ENCODE results near the gene PBX1.

PBX1 gene

GRCh38 chr1:164618202-164618564 lies 59.2 kb downstream of the PBX1 start:
- no peak for DNase-seq (ENCODE audit: low spot score)

- DNase-seq (ENCODE audit: low spot score): no peak
These were observed 60.2 kb downstream of the PBX1 start for GRCh38 chr1:164619006-164619784.

DNA sequence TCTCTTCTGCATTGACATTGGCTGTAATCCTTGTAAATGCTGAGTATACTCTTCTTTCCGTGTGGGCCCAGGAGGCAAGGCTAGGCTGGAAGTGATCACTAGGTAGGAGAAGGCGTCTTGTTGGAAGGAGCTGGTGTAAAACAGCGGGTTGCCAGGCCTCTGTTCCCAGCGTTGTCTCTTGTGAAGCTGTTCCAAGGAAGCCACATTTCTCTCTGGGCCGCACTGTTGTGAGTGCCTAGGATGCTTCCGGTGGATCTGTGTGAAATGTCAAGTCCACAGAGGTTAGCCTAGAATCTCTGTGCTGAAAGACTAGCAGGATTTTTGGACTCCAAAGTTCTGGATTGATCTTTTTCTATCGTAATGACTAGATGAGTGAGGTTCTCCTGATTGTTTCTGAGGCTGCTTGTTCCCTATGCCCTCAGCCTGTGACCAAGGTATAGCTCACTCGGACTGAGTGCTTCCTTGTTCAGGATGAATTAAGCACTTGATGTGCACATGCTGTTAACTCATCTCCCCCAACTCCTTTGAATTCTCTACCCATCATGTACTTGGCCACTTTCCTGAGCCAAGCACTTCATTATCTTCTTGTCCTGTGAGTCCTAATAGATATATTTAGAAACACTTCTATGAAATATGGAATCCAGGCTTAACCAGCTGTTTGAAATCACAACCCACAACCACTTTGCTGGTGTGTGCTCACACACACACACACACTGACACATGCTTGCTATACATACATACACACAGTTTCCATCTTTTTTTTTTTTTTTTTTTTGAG lies 63.3 kb downstream of the PBX1 start:
- DNase-seq (ENCODE audit: low spot score): no peak

DNA sequence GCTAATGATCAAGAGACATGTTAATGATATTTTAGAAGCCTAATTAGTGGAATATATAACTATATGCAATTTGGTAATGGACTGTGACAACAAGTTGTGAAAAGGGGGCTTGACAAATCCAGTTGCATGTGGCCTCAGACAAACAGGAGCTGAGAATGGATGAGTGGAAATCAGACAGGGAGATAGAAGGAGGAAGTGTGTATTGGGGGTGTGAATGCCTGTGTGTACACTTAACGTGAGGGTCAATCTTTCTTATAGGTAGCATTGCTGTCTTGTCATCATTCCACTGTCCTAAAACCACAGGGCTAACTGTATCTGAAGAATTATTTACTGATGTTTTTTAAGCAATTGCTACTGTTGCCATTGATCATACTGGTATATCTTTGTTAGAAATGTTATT lies 64.8 kb downstream of the PBX1 start:
- DNase-seq (ENCODE audit: low spot score): no peak

DNA sequence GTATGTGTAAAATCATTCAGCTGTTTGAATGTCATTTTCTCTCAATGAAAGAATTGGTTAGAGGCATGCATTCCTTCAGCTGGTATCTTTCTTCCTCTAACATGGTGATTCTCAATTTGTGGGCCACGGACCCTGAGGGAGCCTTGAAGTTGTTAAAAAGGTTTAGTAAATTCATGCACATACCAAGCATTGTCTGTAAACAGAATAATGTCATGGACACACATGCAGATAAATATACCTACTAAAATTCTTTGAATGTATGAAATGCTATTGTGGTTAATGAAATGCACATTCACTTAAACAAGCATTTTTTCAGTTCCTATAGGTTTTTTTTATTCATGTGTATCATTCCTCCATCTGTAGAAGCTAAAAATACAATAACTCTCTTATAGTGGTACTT lies 65.4 kb downstream of the PBX1 start:
- no peak for DNase-seq (ENCODE audit: low spot score)

DNA sequence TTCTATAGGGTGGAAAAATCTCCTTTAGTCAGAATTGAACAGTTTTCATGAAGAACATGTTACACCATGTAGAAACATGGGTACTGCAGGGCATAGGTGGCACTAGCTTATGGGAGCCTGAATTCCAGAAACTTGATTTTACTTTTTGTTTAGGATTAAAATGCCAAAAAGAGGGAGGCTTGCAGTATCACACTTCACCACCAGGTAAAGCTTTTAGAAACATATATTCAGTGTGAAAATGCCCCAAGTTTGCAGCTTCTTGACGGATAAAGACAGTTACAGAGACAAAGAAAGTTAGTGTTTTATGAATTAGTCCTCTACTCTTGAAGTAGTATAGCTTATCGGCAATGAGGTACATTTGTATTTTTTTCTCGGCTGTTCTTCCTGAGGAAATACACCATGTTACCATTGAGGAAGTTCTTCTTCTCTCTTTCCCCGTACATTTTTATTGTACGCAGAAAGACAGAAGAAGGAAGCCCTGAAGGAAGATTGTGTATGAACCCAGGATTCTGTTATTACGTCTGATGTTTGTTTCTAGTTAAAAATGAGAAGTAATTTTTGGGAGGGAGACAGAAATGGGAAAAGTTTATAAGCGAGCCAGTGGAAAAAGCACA lies 66.1 kb downstream of the PBX1 start:
- DNase-seq (ENCODE audit: low spot score): no peak

GRCh38 chr1:164628772-164629171 lies 69.8 kb downstream of the PBX1 start:
- DNase-seq (ENCODE audit: low spot score): no peak

DNA sequence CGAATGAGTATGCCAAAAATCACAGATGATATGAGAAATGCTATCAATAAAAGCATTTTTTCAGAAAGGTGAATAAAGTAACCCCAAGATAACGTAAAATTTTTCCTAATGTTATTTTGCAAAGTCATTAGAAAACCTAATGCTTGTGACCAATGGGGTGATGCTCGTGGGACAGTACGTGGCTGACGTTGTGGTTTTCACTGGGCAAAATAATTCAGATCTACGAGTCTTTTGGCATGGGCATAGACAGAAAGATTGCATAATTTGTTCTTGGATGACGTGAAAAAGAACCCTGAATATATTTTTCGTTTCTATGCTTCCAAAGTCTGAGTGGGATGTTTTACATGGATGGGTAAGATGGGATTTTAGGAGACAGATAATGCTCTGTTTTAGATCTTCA lies 71.0 kb downstream of the PBX1 start:
- no peak for DNase-seq (ENCODE audit: low spot score)

GRCh38 chr1:164630626-164631396 lies 71.8 kb downstream of the PBX1 start:
- no peak for DNase-seq (ENCODE audit: low spot score)

DNA sequence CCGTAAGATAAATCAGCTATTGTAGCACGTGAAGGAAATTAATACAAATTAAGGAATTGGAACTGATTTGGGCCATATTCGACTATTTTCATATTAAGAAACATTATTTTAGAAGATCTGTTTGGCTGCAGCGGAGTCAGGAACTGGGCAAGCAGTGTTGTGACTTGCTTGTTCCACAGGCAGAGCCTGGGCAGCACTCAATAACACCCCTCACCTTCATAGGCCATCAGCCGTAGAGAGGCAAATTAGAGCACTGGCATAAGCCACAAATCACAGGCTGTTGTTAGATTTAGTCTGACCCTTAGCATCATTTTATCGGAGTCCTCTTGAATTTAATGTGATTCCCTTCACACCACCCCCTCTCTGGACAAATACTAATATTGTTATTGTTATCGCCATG lies 72.8 kb downstream of the PBX1 start:
- no peak for DNase-seq (ENCODE audit: low spot score)

DNA sequence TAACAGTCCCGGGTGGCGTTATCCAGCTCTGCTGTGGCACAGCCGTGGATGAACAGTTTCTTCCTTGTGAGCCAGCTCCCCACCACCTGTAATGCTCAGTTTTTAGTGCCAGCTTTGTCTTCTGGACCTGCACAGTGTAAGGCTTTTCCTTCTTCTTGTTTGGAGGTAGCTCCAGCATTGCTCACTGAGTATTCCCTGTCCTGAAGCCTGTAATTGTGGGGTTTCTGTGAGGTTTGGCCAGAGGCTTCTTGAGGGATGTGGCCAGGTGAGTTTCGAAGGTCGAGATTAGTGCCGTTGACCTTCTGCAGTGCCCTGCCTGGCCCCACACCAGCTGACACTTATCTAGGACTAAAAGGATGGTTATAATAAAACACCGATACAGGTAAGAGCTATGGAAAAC lies 75.0 kb downstream of the PBX1 start:
- DNase-seq (ENCODE audit: low spot score): no peak

GRCh38 chr1:164635059-164635802 lies 76.2 kb downstream of the PBX1 start:
- no peak for DNase-seq (ENCODE audit: low spot score)

DNA sequence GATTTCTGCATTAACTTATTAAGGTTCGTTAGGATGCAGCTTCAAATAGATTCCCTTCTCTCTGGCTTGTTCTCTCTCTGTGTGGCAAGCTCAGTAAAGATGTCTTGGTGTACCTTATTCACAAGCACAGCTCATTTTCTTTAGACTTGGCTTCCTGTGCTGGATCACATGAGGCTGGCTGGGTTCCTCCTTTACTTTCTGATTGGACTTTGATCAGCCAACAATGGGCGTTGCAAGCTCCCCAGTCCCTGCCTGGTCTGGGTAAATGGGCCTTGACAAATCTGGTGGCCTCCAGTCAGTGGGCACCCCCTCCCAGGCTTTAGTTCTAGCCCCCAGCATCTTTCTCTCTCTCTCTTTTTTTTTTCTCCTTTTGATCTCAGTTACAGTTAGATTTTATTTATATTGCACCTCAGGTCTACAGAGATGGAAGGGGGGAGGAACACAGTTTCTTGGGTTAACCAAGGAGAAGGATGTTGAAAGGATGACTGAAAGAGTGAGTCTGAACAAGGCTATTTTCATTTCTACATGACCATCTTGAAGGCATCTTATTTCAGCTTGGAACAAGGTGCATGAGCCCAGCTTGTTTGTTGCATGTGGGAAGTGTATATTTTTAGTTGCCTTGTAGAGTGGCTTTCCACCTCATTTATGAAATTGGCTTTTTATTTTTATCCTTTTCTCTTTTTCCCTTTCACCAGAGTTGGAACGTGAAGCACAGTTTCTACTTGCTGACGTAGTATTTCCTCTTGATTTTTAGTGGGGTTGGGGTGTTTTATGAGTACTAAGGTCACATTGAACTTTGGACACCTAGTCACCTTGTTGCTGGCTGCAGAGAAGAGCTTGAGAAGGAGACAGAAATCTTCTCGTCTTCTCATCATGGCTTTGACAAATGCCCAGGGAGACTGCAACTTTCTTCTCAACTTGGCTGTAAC lies 77.1 kb downstream of the PBX1 start:
- DNase-seq (ENCODE audit: low spot score): peak; percentile 20

GRCh38 chr1:164636757-164637156 lies 77.8 kb downstream of the PBX1 start:
- no peak for DNase-seq (ENCODE audit: low spot score)

- no peak for DNase-seq (ENCODE audit: low spot score)
These were observed 78.7 kb downstream of the PBX1 start for GRCh38 chr1:164637461-164638375.

GRCh38 chr1:164638492-164639202 lies 79.7 kb downstream of the PBX1 start:
- DNase-seq (ENCODE audit: low spot score): no peak

- DNase-seq (ENCODE audit: low spot score): no peak
These were observed 81.8 kb downstream of the PBX1 start for GRCh38 chr1:164640686-164641352.

GRCh38 chr1:164641353-164641730 lies 82.4 kb downstream of the PBX1 start:
- DNase-seq (ENCODE audit: low spot score): no peak

Data from HuH-7 (cell line).